Mucosa of descending colon (tissue), 3 donors: Measurements from ENCODE around the gene MS4A6E. TPM values are rescaled to one million over a fixed set of nuclear protein-coding genes. Genes with fewer than 3 reads are reported as not detected.
"Not testable (repeated sequence)": the region's sequence is repeated elsewhere in the genome, so short reads cannot be mapped to it uniquely, and the experiment has no call there.

ENCODE experiments used
- ATAC-seq: fragments of 200-7000 bp; cut with Tn5 transposase; one replicate; pipeline ENCODE4 v1.9.1; 2020; ENCODE audit warnings: mild to moderate bottlenecking, moderate library complexity
- DNase-seq, 3 donors: peaks; one replicate each; pipeline ENCODE4 v3.0.0-alpha.2; 2020
- H3K36me3 ChIP-seq: fragments of 200-600 bp; one replicate; pipeline ENCODE4 v1.8.0; 2021; ENCODE audit warnings: low read depth, mild to moderate bottlenecking
- H3K4me1 ChIP-seq: fragments of 200-600 bp; one replicate; pipeline ENCODE4 v1.8.0; 2021; ENCODE audit warnings: low read depth, mild to moderate bottlenecking
- H3K4me3 ChIP-seq: fragments of 200-600 bp; one replicate; pipeline ENCODE4 v1.8.0; 2021; ENCODE audit warnings: mild to moderate bottlenecking
- H3K9me3 ChIP-seq: fragments of 200-600 bp; one replicate; pipeline ENCODE4 v1.8.0; 2021; ENCODE audit warnings: mild to moderate bottlenecking
- intact Hi-C, 2 donors: fragments of 100-400 bp; cut with DNase I in 1 of 2; cut with micrococcal nuclease in 1 of 2; formaldehyde crosslinking; loops; one replicate each; pipeline versions ENCODE4 v1.11.0 to v1.11.1; 2022; cut with DNase I, micrococcal nuclease
- long read RNA-seq, 2 donors: library from polyadenylated mRNA; unstranded; transcript quantifications; one replicate each; pipeline ENCODE4 v2.0.0, GENCODE V29; 2019 to 2021
- total RNA-seq, 3 donors: library from RNA; stranded (reverse); fragmentation: NEBNext Ultra II Directional in 2 of 3; extraction: Animal tissue kit (Norgen Biotek cat#: 25700) in 2 of 3; gene quantifications; one replicate each; pipeline versions ENCODE4 v1.2.1 to v1.2.4, GENCODE V29; 2021 to 2023
- TF ChIP-seq, protein P1 (sequence below): fragments of 200-600 bp; IDR thresholded peaks from one replicate; pipeline ENCODE4 v1.8.0; 2022; ENCODE audit warnings: antibody characterized with exemption, mild to moderate bottlenecking
- donor health status: DM: no; HTN: no; CAD: no; lungs with moderate emphysema.
- donor health status: DM: no; HTN: no; CAD: no.
- donor health status: DM: no; HTN: yes; CAD: no.

MS4A6E gene
- total RNA-seq: not detected
- long read RNA-seq, donor 1: 0 reads
- long read RNA-seq, donor 2, partial matches to known transcripts: 0 of 1 reads
- long read RNA-seq, donor 2, other reads (novel, unspliced or antisense): 1 of 1 reads

DNA sequence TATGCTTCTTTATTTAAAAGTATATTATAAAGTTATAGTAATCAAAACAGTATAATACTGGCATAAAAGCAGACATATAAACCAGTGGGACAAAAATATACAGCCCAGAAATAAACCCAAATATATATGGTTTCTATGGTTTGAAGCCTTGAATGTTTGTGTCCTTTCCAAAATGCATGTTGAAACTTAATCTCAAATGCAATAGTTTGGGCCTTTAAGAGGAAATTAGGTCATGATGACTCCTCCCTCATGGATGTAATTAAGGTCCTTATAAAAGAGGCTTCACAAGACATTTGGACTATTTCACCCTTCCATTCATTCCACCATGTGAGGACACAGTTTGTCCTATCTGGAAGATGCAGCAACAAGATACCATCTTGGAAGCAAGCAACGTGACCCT is at the start of gene MS4A6E:
MS4A6E (plus strand) TSS at position 301 of the 400 bp plus-strand sequence. CDS start 7,641 bp downstream, outside the sequence.
- ATAC-seq (no peak), DNase-seq (no peak)
- H3K4me1 ChIP-seq: no peaks in the 10 kb centered on the region
- H3K36me3 ChIP-seq: no peaks in the 10 kb centered on the region
- TF ChIP-seq, protein P1, sequence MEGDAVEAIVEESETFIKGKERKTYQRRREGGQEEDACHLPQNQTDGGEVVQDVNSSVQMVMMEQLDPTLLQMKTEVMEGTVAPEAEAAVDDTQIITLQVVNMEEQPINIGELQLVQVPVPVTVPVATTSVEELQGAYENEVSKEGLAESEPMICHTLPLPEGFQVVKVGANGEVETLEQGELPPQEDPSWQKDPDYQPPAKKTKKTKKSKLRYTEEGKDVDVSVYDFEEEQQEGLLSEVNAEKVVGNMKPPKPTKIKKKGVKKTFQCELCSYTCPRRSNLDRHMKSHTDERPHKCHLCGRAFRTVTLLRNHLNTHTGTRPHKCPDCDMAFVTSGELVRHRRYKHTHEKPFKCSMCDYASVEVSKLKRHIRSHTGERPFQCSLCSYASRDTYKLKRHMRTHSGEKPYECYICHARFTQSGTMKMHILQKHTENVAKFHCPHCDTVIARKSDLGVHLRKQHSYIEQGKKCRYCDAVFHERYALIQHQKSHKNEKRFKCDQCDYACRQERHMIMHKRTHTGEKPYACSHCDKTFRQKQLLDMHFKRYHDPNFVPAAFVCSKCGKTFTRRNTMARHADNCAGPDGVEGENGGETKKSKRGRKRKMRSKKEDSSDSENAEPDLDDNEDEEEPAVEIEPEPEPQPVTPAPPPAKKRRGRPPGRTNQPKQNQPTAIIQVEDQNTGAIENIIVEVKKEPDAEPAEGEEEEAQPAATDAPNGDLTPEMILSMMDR: no peak
- H3K4me3 ChIP-seq: no peak within 1 kb of the TSS
- H3K9me3 ChIP-seq: peaks cover 5% of the 10 kb centered on the region
- intact Hi-C loops: no loop called here

DNA sequence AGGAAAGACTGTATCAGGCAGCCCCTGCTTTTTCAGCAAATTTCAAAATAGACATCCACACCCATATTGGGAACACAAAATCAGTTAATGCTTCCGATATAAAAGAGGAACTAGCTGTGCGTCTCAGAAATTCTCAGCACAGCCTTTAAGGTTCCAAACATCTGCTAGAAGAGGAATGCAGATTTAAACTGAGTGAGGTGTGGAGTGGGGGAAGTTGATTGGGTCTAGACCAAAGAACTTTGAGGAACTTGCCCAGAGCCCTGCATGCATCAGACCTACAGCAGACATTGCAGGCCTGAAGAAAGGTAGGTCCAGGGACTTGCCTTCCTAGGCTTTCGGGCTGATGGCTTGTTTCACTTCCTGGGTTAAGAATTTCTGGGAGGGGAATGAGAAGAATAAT is 46.6 kb upstream of the MS4A6E start, which contains the start of gene MS4A4A:
MS4A4A (plus strand) TSS at position 255 of the 400 bp plus-strand sequence; CDS start at position 265, 10 bp downstream.
- TF ChIP-seq, protein P1: no peak
- no peaks in the 10 kb centered on the region for H3K4me1 ChIP-seq
- DNase-seq (peak in 1 of 3 donors; percentile 21), ATAC-seq (peak; percentile 54)
- no peaks in the 10 kb centered on the region for H3K36me3 ChIP-seq
- H3K4me3 ChIP-seq: no peak within 1 kb of the TSS
- intact Hi-C loops: no loop called here
- no peaks in the 10 kb centered on the region for H3K9me3 ChIP-seq

DNA sequence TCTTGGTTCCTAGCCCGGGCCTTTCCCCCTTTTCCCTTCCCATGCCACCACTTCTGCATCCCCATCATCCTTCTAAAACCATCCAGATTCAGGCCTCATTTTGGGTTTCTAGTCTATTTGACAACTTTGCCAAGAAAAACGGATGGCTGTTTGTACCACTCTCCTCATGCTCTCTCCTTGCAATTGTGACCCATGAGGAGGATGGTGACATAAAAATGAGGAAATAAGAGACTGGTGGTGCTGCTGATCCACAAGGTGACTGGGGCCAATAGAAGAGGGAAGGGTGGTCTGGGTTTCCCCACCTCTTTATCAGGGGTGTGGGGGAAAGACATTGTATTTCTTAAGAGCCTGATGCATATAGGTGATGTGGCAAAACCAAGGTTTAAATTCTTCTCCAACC is 45.6 kb upstream of the MS4A6E start:
- Histone ChIP-seq H3K9me3 (no peaks in the 10 kb centered on the region), H3K4me1 (no peaks in the 10 kb centered on the region), H3K4me3 (no peak overlapping the region), H3K36me3 (no peaks in the 10 kb centered on the region)
- DNase-seq (no peak), ATAC-seq (no peak)
- intact Hi-C loops: no loop called here
- TF ChIP-seq, protein P1: no peak

DNA sequence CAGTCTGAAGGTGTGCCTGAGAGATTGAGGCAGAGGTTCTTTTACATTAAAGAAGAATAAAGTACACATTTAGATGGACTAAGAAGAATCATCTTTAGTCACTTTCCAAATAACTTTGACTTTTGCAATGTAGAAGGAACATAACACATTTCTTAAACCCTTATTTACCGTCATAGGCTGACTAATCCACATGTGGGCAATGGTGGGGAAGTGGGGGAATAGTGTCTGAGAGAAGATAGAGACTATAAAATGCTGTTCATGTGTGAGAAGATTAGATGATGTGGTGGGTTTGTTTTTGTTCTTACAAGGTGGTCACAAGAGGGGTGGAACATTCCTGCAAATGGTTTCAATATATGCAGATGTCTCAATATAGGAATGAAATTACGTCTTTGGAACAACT is 44.8 kb upstream of the MS4A6E start:
- DNase-seq: no peak
- Histone ChIP-seq H3K36me3 (no peaks in the 10 kb centered on the region), H3K4me3 (no peak overlapping the region), H3K4me1 (no peaks in the 10 kb centered on the region), H3K9me3 (no peaks in the 10 kb centered on the region)
- no peak for ATAC-seq
- TF ChIP-seq, protein P1: no peak
- intact Hi-C loops: no loop called here

DNA sequence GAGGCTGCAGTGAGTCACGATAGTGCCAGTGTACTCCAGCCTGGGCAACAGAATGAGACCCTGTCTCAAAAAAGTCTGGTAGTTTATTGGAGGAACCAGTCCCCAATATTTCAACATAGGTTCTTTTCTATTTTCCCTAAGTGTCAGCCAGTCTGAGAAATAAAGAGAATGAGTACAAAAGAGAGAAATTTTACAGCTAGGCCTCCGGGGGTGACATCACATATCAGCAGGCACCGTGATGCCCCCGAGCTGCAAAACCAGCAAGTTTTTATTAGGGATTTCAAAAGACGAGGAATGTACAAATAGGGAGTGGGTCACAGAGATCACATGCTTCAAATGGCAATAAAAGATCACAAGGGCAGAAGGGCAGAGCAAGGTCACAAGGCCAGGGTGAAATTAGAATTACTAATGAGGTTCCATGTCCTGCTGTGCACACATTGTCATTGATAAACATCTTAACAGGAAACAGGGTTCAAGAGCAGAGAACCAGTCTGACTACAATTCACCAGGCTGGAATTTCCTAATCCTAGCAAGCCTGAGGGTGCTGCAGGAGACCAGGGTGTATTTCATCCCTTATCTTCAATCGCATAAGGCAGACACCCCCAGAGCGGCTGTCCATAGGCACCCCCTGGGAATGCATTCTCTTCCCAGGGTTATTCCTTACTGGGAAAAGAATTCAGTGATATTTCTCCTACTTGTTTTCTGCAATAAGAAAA is 41.5 kb upstream of the MS4A6E start:
- H3K36me3 ChIP-seq, ATAC-seq, H3K4me1 ChIP-seq, H3K9me3 ChIP-seq, H3K4me3 ChIP-seq, DNase-seq, intact Hi-C loops: not testable (repeated sequence)

DNA sequence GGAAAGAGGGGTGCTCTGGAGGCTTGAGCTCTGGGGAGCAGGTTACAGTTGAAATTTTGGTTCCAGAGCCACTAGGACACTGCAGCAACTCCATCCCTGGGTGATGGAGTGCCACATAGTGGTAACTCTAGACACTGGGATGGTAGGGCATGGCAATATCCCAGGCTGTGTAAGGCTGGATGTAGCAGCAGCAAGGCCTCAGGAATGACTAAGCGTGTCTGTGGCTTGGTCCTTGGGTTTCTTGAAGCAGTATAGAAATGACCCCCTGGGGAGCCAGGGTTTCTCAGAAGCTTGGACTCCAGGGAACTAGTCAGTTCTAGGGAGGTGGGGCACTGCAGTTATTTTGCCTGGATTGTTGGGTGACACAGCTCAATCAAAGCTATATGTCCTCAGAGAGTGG is 38.5 kb upstream of the MS4A6E start:
- DNase-seq (no peak), ATAC-seq (no peak)
- no peak overlapping the region for H3K4me3 ChIP-seq
- H3K9me3 ChIP-seq: no peaks in the 10 kb centered on the region
- TF ChIP-seq, protein P1: no peak
- H3K36me3 ChIP-seq: no peaks in the 10 kb centered on the region
- intact Hi-C loops: no loop called here
- no peaks in the 10 kb centered on the region for H3K4me1 ChIP-seq
